ENCODE measurements around the gene PPCS.

GRCh38 chr1:42456754-42457089 lies 379 bp downstream of the PPCS start:
- no peak for TF ChIP-seq ZBTB49 (tag by site-specific recombination; IDR thresholded peaks at IDR 0.05; ENCODE audit: low read depth)
- TF ChIP-seq CTCF (tag by site-specific recombination; IDR thresholded peaks at IDR 0.05): no peak
- TF ChIP-seq PBX3 (CRISPR knock-in tag; IDR thresholded peaks at IDR 0.05): no peak
- TF ChIP-seq BCL11A (tag by site-specific recombination; IDR thresholded peaks at IDR 0.05; ENCODE audit: low read depth): no peak
- TF ChIP-seq ZNF394 (tag by site-specific recombination; IDR thresholded peaks at IDR 0.05; ENCODE audit: borderline replicate concordance): no peak; the same call in 1 of the 2 replicates
- TF ChIP-seq ZNF785 (tag by site-specific recombination; IDR thresholded peaks at IDR 0.05): no peak
- no peak for TF ChIP-seq ZNF138 (tag by site-specific recombination; IDR thresholded peaks at IDR 0.05; ENCODE audit: borderline replicate concordance)
- TF ChIP-seq ZNF501 (tag by site-specific recombination; IDR thresholded peaks at IDR 0.05): peak; percentile 84; the same call in 1 of the 2 replicates
- no peak for TF ChIP-seq PRDM10 (tag by site-specific recombination; IDR thresholded peaks at IDR 0.05)

Data from HEK293 (cell line).